HG02973 (cell line): ENCODE results near the gene PBRM1.
"Not testable (repeated sequence)": the region's sequence is repeated elsewhere in the genome, so short reads cannot be mapped to it uniquely, and the experiment has no call there.

ENCODE experiments used
- ATAC-seq: cut with Tn5 transposase; IDR thresholded peaks from one replicate; pipeline ENCODE4 v1.9.1; 2021; ENCODE audit warnings: moderate library complexity; ENCODE audit not compliant: unreplicated experiment

The PBRM1 gene

DNA sequence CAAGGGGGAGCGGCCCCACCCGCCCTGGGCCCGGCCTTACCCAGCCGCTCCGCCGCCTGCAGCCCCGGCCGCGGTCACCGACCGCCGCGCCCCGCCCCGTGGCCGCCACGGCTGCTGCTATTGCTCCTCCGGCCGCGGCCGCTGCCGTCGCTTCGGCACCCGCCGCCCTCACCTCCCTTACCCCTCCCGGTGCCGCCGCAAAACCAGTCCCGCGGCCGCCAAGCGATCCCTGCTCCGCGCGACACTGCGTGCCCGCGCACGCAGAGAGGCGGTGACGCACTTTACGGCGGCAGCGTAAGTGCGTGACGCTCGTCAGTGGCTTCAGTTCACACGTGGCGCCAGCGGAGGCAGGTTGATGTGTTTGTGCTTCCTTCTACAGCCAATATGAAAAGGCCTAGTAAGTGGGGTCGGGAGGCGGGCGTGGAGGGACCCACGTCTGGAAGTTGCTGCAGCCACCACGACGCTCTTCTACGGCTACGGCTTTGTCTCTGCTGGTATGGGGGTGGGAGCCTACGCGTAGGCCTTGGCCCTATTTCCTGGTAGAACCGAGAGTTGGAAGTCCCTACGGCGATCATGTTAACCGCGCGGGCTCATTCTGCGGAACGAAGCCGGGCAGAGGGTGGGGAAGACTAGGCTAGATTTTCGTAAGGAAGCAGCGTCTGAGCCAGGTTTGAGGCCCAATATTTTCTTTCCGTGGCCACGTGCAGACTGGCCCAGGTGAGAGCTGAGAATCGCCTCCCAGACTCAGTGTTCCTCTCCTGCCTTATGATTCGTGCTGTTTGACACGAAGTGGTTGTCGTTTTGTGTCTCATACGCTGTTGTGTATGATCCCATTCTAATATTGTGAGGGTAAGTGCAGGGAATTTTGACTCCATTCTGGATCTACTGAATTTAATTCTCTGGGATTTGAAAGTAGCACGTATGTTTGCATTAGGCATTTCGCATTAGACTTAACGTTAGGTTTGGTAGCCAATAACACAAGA, at the start of gene PBRM1, which contains the start of gene GNL3:
PBRM1 (minus strand) TSS at position 205 of the 983 bp plus-strand sequence.
GNL3 (plus strand) TSS at position 324 of the 983 bp plus-strand sequence; CDS start at position 385, 61 bp downstream.
- peak; percentile 65 for ATAC-seq

- no peak for ATAC-seq
Measured at GRCh38 chr3:52733256-52733891, 47.7 kb upstream of the PBRM1 start.

- no peak for ATAC-seq
Measured at GRCh38 chr3:52731590-52731989, 45.9 kb upstream of the PBRM1 start.

DNA sequence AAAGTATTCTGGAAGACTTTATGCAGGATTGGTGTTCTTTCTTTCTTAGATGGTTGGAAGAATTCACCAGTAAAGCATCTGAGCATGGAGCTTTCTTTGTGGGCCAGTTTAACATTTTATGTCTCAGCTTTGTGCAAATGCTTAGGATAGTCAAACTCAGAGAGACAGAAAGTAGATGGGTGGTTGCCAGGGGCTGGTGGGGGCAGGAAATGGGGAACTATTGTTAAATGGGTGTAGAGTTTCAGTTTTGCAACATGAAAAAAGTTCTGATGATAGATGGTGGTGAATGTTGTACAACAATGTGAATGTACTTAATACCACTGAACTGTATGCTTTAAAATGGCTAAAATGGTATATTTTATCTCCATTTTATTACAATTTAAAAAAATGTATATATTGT, 45.0 kb upstream of the PBRM1 start:
- no peak for ATAC-seq

- ATAC-seq = not testable (repeated sequence)
Measured at GRCh38 chr3:52728753-52729152, 43.0 kb upstream of the PBRM1 start.

DNA sequence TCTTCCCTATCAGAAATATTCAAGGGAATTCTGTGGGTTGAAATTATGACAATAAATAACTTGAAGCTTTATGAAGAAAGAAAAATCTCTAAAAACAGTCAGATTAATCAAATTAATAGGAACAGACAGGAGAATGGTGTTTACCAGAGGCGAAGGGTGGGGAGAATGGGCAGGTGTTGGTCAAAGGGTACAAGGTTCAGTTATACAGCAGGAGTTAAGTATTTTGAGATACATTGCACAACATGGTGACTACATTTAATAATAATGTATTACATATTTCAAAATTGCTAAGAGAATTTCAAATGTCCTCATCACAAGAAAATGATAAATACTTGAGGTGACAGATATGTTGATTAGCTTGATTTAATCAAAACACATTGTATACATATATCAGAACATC, 38.8 kb upstream of the PBRM1 start:
- ATAC-seq = no peak

- ATAC-seq = no peak
Measured at GRCh38 chr3:52723935-52724334, 38.2 kb upstream of the PBRM1 start.

GRCh38 chr3:52722491-52722890, 36.8 kb upstream of the PBRM1 start:
- ATAC-seq = no peak

- ATAC-seq = no peak
Measured at GRCh38 chr3:52721730-52722008, 36.0 kb upstream of the PBRM1 start.

GRCh38 chr3:52721002-52721729, 35.5 kb upstream of the PBRM1 start:
- ATAC-seq = no peak

- no peak for ATAC-seq
Measured at GRCh38 chr3:52719618-52720017, 33.9 kb upstream of the PBRM1 start.

- ATAC-seq = no peak
Measured at GRCh38 chr3:52715714-52716305, 30.1 kb upstream of the PBRM1 start.

DNA sequence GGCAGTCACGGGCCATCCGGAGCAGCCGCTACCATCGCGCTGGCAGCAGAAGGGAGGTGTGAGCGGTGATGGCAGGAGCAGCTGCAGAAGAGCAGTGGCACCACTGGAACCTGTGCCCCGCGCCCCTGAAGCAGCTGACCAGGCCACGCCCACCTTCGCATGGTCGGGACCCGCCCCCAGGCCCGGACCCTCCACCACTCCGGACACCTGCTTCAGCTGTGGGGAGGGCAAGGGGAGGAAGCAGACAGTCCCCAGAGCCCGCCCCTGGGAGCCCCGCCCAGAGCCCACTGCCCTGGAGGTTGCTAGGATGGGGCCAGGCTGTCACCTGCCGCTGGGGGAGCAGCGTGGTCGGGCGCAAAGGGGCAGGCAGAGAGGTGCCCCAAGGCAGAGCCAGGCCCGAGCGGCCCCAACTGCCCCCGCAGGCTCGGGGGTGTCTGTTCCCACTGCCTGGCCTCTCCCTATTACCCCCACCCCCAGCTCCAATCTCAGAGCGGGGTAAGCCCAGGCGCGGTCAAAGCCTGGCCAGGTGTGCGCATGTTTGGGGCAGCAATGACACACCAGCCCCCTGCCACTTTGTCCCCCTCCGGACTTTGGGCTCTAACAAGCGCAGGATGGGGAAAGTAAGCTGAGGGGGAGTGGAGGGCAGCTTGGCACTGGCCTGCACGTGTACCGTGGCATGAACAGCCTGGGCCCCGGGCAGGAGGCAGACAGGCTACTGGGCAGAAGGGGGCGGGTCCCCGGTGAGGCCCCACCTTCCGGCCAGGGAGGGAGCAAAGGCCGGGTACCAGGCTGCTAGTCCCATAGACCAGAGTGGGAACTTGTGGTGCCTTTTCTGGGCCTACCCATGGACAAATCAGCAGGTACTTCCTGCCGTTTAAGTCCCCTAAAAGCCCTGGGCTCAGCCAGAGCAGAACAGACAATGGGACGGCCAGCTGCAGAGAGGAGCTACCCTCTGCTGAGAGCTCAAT, 28.9 kb upstream of the PBRM1 start:
- ATAC-seq = no peak

DNA sequence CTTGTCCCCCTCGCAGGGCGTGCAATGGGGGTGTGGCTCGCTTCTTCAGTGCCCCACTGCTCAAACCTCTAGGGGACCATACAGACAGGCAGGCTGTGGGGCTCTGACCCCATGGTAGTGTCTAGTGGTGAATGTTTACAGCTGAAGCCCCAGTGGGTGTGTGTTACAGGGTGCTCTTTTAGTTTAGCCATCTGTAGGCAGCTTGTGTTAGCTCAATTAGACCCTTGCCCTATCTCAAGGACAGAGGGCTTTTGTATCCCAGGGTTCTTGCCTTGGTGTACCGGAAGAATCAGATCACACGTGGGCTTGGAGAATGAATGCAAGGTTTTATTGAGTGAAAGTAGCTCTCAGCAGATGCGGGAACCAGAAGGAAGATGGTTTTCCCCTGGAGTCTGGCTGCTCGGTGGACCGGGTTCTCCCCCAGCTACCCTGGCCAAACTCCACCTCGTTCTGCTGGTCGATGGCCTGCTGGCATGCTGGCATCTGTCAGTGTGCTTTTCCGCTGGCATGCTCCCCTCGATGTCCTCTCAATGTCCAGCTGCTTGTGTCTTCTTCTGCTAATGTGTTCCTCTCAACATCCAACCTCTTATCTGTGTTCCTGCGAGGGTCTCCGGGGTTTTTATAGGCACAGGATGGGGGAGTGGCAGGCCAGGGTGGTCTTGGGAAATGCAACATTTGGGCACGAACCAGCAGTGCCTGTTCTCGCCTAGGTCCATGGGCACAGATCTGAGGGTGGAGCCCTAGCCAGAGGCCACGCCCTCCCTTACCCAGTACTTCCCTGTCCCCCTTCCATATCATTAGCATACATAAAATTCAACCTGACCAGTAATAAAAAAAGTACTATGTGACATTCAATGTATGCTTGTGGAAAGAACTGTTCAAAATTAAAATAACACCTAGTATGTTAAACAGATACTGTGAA, 26.8 kb upstream of the PBRM1 start:
- ATAC-seq = no peak

- ATAC-seq = no peak
Measured at GRCh38 chr3:52710512-52710911, 24.8 kb upstream of the PBRM1 start.

GRCh38 chr3:52707585-52707984, 21.9 kb upstream of the PBRM1 start:
- ATAC-seq = no peak

DNA sequence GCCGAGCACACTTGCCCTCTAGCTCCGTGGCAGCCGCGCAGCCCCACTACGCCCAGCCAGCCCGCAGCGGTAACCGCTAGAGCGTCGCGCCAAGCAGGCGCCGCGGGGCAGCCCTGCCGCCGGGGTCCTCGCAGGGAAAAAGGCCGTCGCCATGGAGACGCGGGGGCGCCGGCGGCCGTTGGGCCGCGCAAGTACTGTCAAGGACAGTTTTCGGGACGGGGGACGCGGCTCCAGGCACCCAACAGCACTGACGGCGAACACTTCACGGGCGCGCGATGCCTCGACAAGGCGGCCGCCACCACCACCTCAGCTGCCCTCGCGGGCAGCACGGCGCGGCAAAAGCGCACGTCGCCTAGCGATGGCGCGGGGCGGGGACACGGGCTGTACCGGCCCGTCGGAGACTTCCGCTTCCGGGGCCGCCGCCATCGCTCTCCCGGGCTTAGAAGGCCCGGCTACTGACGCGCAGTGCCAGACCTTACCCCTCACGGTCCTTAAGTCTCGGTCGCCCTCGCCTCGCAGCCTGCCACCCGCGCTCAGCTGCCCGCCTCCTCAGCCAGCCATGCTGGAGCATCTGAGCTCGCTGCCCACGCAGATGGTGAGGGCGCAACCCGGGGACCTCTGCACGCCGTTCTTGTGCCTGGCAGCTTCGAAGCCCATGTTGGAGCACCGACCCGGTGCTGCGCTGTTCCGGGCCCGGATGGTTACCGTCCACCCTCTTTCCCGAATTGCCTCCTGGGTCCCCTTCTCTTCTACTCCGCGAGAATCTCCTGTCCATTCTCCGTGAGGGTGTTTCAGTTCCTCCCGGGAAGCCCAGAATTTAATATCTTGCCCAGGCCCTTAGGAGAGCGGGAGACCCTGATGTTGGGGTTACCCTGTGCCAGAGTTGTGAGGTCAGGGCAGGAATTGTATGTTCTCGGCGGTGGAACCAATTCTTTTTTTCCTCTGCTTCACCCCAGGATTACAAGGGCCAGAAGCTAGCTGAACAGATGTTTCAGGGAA, 20.3 kb upstream of the PBRM1 start, which contains the start of the genes GLT8D1 and SPCS1:
GLT8D1 (minus strand) TSS at position 104 of the 999 bp plus-strand sequence. CDS start 5,331 bp downstream, outside the sequence.
SPCS1 (plus strand) TSS at position 419 of the 999 bp plus-strand sequence; CDS start at position 560, 141 bp downstream.
- peak; percentile 78 for ATAC-seq

DNA sequence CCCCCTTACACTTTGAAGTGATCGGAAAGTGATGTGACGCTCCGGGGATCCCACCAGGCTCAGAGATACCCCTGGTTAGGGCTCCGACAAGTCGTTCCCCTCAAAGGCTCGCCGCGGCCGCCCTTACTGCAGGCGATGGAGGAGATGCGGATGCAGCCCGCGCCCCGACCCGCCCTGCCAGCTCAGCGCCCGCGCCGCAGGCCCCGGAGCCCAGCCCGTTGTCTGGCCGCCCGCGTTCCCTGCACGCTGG, 19.6 kb upstream of the PBRM1 start:
- no peak for ATAC-seq
